HG02759 (cell line): ENCODE results near the gene SLC25A45.
A peak's percentile ranks its signal among the peaks of the same experiment; 100 is the strongest.

Experiments
- ATAC-seq: cut with Tn5 transposase; IDR thresholded peaks from one replicate; pipeline ENCODE4 v1.9.1; 2021; ENCODE audit warnings: mild to moderate bottlenecking, moderate library complexity; ENCODE audit not compliant: unreplicated experiment

SLC25A45 gene

DNA sequence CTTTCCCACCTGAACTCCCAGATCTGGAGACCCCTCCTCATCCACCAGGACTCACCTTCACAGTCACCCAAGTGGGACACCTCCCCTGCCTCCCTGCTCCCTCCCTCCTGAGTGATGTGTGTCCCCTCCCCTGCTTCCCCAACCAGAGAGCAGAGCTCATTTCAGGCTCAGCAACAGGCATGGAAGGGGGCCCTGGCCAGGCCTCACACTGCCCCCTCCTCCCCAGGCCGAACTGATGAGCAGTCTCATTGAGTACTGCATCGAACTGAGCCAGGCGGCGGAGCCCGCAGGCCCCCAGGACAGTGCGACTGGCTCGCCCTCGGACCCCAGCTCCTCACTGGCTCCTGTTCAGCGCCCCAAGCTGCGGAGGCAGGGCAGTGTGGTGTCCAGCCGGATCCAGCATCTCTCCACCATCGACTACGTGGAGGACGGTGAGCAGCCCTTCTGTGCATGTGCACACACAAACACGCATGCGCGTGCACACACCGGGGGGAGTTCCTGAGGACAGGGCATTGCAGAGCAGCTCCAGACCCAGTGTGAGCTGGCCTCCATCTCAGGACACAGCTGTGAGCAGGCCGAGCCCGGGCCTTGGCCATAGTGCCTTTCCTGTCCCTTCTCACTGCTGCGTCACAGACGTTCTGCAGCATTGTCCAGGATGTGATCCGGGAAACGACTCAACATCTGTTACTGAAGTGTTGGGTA is 22.3 kb upstream of the SLC25A45 start:
- no peak for ATAC-seq

DNA sequence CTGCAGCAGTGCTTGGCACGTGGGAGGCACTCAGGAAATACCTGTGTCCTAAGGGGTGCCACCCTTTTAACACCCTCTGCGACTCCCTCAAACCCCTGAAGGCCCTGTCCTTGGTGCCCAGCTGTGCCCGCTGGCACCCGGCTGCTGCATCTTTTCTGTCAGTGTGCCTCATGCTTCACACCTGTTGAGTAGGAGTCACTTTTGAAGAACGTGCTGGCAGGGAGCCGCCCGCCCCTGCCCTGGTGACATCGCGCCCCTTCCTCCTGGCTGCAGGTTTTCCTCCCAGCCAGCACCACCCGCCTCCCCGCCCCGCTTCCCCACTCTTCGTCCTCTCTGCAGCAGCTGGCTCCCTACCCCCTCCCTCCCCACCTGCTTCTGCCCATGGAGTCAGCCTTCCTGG is 21.8 kb upstream of the SLC25A45 start:
- no peak for ATAC-seq

DNA sequence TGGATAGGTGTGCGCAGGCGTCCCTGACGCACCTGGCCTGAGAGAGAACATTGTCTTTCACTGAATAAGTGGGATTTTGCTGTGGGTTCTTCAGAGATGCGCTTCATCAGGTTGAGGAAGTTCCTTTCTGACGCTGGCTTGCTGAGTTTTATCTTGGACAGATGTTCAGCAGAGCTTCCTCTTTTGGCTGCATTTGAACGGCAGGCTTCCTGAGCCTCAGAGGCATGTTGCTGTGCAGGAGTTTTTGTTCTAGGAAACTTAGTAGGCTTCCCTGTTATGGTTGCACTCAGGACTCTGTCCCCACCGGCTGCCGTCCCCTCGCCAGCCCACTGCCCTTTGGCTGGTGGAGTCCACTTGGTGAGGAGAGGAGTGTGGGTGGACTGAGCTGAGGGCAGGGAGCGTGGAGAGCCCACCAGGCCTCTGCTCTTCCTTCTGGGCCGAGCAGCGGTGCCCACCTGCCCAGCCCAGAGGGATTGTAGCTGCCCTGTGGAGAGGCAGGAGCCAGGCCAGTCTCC is 21.2 kb upstream of the SLC25A45 start:
- peak; percentile 56 for ATAC-seq

DNA sequence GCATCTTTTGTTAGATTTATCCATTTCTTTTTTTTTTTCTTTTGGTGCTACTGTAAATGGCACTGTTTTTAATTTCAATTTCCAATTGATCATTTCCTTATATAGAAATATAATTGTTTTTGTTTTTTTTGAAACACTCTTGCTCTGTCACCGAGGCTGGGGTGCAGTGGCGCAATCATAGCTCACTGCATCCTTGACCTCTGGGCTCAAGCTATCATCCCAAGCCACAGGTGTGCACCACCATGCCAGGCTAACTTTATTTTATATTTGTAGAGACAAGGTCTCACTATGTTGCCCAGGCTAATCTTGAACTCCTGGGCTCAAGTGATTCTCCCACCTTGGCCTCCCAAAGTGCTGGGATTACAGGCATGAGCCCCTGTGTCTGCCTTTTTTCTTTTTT is 20.3 kb upstream of the SLC25A45 start:
- no peak for ATAC-seq

DNA sequence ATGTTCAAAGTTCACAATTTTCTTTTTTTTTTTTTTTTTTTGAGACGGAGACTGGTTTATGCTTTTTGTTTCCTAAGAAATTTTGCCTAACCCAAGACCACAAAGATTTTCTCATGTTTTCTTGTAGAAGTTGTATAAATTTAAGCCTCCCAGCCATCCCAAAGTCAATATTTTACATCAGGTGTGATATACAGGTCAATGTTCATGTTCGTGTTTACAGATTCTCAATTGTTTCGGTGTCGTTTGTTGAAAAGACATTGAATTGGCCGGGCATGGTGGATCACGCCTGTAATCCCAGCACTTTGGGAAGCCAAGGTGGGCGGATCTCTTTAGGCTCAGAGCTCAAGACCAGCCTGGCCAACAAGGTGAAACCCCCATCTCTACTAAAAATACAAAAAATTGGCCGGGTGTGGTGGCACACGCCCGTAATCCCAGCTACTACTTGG is 19.4 kb upstream of the SLC25A45 start:
- ATAC-seq, result no peak

DNA sequence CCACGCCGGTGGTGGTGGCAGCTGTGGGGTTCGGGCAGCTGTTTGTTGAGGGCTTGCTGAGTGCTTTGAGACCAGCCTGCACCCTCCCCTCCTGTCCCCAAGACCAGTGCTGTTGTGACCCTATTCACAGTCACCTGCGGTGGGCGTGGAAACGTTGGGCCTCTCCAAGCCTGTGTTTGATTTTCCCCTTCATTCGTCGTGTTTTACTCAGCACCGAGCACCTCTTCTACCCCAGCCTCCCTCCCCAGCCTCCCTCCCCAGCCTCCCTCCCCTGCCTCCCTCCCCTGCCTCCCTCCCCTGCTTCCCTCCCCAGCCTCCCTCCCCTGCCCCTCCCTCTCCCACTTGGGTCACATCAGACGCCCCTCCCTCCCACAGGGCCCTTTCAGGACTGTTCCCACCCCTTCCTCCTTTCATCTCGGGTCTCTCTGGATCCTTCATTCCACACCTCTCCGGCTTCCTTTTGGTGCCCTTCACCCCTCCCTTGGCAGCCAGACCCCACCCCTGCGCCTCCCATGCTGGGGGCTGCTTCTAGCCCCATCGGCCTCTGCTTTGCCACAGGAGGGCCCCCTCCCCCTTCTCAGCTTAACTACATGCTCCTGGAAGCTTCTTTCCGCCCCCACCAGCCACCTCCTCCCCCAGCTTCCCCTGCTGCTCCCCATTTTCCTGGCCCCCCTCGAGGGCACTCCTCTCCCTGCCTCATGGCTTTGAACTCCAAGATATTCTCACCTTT is 18.8 kb upstream of the SLC25A45 start:
- no peak for ATAC-seq

DNA sequence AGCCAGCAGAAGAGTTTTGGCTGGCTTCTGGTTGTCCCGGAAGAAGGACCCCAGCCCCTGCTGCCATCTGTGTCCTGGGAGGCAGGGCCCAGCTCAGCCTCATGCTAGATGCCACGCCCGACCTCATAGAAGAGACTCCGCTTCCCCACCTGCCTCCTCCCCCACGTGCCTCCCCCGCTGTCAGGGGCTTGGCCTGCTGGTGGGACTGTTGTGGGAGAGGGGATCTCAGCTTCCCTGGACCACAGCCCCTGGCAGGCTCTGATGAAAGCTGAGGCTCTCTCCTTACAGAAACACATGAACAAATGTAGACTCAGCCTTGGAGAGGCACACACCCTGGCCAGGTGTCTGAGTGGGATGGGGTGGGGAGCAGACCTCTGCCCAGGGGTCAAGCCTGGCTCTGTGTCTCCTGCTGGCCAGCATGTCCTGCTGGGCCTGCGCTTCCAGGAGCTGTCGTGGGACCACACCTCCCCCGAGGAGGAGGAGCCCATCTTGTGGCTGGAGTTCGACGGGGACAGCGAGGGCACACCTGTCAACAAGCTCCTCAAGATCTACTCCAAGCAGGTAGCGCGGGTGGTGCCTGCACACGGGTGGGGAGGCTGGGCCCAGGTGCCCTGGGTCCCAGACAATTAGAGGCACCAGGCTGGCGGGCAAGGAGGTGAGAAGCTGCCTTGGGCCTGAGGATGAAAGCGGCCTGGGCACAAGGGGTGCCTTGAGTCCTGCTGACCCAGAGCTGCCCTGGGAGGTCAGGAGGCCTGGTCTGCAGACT is 18.0 kb upstream of the SLC25A45 start:
- ATAC-seq, result no peak

DNA sequence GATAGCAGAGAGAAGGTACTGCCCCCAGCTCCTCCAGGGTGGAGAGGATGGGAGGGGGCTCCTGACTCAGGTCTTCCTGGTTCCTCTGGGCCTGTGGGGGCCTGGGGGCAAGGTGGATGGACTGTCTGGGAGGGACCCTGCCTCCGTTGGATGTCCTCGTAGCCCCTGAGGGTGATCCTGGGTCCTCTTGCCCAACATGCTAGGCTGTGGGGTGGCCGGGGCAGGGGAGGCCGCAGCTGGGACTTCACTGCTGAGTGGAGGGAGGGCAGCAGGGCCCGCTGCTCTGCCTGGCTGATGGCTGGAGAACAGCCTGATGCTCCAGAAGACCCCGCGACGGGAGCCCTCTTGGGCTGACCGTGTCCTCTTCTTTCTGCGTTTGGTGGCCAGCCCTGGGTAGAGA is 17.4 kb upstream of the SLC25A45 start:
- no peak for ATAC-seq

DNA sequence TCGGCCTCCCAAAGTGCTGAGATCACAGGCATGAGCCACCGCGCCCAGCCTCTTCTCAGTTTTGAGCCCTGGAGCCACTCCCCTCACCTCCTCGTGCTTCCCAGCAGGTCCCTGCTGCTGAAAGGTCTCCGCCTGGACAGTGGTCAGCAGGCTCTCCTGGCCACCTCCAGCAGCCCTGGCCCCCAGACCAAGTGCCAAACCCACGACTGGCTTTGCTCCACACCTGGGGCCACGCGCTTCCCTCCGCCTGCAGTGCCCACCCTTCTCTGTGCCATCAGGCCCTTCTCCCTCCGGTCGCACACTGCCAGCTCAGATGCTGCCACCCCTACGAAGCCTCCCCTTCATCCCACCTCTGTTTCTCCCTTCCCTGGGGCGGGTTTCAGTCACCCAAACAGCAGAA is 16.8 kb upstream of the SLC25A45 start:
- ATAC-seq, result no peak

DNA sequence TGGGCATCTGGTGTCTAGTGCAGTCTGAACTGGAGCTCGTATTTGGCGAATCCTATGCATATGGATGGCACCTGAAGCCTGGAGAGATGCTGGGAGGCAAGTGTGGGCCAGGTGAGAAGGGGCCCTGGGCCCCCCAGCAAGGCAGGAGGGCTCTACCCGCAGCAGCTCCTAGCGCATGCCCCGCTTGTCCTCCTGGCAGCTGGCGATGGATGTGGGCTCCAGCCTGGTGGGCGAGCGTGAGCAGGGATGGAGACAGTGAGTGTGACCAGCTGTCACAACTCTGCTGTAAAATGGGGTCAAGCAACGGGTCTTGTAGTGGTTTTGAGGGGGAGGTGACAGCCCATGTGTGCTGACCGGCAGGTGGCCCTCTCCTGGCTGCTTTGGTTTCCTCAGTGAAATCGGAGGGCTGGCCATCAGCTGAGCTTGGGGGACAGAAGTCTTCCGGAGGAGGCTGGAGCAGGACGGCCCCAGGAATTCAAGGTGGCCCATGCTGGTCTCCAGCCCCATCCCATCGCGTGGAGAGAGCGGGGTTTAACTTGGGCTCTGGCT is 16.0 kb upstream of the SLC25A45 start:
- no peak for ATAC-seq

DNA sequence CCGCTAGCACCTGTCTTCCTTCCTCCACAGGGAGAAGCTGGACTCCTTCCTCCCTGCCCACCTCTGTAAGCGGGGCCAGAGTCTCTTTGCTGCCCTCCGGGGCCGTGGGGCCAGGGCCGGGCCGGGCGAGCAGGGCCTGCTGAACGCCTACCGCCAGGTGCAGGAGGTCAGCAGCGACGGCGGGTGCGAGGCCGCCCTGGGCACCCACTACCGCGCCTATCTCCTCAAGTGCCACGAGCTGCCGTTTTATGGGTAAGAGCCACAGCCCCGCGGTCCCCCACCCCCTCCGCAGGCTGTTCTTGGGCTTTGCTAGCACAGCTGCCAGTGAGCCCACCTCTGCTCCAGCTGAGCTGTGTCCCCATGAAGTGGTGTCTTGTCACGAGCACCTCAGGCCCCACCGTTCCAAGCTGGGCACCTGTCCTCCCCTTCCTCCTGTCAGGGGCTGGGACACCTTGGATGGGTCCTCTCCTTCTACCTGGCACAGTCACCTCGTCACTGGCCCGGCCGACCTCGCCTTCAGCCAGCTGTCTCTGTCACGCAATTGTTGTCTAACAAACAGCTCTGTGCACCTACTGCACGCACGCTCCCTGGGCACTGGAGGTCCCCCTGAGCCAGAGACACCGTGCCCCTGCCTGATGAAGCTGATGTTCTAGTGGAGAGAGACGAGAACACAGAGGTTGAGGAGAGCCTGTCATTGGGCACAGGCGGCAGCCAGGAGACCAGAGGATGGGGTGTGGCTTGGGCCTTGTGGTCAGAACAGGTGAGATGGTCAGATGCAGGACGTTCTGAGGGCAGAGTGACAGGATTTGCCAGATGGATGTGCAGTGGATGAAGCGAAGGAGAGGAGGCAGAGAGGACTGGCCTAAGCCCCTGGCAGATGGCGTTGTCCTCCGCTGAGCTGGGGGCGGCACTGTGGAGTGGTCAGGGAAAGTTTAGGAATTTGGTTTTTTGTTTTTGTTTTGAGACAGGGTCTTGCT is 14.6 kb upstream of the SLC25A45 start:
- ATAC-seq, result no peak

DNA sequence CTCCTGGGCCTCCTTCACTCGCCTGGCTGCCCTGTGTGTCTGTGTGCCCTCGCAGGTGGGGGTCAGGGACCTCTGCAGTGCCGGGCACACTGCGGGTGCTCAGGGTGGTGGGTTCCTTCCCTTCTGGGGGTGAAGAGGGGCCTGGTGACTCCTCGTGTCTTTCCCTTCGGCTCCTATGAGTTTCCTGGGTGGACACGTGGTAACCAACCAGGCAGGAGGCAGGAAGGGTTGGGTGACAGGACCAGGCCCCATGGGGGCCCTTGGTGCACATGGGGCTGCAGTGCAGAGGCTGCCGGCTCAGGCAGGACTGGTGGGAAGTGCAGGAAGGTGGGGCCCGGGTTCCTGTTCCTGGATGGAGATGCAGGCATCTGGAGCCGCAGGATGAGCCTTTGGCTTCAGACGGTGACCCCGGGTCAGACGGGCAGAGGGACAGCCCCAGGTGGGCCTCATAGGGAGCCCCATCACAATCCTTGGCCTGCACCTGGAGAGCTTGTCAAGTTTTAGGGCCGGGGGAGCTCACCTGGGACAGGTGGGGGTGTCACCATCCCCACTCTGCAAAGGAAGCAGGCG is 13.6 kb upstream of the SLC25A45 start:
- ATAC-seq, result no peak

DNA sequence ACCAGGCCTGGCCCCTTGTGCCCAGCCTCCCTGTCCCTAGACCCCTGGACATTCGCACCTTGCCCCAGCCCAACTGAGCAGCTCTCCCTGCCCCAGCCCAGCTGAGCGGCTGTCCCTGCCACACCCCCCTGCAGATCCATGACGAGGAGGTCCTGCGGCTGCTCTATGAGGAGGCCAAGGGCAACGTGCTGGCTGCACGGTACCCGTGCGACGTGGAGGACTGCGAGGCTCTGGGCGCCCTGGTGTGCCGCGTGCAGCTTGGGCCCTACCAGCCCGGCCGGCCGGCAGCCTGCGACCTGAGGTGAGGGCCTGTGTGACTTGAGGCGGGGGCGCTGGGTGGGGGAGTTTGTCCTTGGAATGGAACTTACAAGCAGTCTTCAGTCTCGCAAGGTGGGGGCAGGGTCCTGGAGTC is 11.7 kb upstream of the SLC25A45 start:
- ATAC-seq, result no peak

DNA sequence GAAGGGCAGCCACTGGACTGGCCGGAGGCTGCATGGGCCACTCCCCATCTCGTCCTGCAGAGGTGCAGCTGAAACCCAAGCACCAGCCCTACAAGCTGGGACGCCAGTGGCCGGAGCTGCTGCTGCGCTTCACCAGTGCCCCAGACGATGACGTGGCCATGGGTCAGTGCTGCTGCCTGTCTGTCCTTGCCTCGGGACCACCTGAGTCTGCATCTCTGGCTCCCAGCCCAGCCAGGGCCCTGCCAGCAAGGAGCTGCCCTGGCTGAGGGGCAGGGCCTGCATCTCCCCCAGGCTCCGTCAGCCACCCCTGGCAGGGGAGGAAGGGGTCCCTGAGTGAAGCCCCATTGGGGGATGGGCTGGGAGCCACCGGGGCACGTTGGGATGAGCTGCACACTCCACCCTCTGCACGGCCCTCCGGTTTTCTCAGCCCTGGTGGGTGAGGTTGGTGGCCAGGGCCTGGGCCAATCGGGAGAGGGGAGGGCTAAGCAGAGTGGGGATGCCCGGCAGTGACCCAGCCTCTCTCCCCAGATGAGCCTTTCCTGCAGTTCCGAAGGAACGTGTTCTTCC is 11.2 kb upstream of the SLC25A45 start:
- ATAC-seq, result no peak

DNA sequence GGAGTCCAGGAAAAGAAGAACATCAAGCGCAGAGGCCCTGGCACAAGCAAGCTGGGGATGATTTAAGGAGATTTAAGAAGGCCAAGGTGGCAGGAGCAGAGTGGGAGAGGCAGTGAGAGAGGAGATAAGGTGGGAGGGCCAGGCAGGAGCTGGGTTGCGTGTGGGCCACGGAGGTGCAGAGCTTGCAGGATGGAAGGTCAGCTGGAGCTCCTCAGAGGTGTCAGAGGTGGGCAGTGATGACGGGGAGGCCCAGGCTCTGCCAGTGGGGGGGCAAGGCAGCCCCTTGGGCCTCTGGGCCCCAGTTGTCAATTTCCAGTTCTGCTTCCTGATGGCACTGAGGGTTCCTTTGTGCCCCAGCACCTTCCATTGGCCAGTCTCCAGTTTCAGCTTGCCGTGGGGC is 10.5 kb upstream of the SLC25A45 start:
- no peak for ATAC-seq

DNA sequence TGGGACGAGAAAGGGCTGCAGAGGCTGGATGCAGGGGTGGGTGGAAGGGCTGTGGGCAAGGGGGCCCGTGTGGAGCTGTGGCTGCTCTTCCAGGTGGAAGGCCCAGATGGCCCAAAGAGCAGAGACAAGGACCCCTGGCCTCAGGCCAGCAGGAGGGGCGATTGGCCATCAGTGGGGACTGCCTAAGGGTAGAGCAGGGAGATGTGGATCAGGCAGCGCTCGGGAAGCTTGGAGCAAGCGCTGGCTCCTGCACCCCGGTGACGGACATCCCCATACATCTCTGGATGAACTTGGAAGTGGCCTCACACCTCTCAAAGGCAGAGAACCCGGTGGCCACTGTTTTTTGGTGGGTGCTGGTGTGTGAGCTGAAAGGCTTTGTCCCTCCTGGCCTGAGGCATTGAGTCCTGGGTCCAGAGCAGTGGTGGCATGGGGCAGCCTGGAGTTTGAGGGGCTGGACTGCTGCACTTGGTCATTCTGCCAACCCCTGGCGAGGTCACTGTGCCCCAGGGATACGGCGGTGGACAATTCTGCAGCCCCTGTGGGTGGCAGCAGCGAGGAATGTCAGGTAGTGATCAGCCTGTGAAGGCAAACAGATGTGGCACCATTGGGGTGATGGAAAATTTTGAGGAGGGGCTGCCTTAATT is 9.9 kb upstream of the SLC25A45 start:
- ATAC-seq, result no peak

DNA sequence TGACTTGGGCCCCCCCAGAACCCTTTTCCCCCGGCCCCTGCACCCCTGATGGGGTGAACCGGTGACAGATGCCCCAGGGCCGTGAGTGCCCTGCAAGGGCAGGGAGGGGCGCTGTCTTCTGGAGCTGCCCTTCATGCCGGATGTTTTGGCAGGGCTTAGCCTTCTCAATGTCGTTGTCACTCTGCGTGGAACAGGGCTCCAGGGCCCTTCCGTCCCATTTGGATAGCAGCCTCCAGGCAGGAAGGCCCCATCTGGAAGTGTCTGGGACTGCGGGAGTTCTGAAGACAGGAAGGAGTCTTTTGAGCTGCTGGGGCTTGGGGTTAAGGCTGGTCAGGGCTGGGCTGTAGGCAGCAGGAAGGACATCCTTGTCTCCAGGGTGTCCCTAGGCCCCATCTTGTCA is 8.6 kb upstream of the SLC25A45 start:
- no peak for ATAC-seq

DNA sequence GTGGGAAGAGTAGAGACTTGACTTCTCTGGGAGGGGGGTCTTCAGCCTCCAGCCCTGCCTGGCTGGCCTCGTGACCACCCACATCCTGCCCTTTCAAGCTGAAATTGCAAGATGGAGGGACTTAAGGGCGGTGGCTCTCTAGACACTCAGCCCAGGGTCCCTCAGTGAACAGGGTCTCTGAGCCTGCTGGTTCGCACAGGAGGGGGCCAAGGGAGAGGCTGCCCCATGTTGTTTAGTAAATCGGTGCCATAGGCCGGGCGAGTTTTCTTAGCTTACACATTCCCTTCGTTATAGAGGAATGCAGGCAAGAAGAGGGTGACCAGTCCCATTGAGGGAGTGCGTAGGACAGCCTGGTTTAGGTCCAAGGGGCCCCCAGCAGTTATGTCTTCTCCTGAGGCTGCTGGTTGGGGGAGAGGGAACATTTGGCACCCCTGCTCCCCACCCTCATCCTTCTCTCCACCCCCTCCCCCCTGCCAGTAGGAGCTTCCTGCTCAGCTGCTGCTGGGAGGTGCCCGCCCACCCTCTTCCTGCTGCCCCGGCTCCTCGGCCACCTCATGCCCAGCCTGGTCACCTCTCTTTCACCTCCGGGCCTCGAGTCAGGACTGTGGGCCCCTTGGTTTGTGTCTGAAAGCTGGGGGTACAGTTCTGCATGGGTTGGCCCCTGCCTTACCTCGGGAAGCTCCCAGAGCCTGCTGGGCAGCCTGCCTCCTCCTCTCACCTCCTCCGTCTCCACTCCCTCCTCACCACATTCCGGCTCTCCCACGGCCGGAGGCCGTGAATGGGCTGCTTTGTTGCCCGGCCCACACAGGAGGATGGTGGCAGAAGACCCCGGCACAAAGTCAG is 7.9 kb upstream of the SLC25A45 start:
- ATAC-seq, result no peak
